ENCODE data around the gene COMMD1.

DNA sequence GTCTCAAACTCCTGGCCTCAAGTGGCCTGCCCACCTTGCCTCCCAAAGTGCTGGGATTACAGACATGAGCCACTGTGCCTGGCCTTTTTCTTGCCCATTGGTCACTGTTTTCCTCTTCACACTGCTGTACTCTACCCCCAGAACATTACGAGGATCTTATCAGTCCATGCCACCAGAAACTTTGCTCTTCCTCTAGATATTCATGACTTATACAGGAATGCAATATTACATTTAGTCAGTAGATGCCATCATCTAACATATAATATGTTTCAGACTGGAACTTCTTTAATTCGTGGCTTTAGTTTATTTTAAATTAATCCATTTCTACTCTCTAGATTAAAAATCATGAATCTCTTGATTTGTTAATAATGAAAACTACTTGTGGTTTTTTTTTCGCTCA is 135.5 kb downstream of the COMMD1 start:
- TF ChIP-seq, protein P1, sequence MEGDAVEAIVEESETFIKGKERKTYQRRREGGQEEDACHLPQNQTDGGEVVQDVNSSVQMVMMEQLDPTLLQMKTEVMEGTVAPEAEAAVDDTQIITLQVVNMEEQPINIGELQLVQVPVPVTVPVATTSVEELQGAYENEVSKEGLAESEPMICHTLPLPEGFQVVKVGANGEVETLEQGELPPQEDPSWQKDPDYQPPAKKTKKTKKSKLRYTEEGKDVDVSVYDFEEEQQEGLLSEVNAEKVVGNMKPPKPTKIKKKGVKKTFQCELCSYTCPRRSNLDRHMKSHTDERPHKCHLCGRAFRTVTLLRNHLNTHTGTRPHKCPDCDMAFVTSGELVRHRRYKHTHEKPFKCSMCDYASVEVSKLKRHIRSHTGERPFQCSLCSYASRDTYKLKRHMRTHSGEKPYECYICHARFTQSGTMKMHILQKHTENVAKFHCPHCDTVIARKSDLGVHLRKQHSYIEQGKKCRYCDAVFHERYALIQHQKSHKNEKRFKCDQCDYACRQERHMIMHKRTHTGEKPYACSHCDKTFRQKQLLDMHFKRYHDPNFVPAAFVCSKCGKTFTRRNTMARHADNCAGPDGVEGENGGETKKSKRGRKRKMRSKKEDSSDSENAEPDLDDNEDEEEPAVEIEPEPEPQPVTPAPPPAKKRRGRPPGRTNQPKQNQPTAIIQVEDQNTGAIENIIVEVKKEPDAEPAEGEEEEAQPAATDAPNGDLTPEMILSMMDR (optimal IDR thresholded peaks at IDR 0.05 in 1 of 3, IDR thresholded peaks at IDR 0.05 in 1 of 3, conservative IDR thresholded peaks at IDR 0.05 in 1 of 3; ENCODE audit: extremely low read depth in 1 of 3, insufficient read depth in 2 of 3, low read length in 3 of 3) = no peak
- no peak for TF ChIP-seq EZH2 (IDR thresholded peaks at IDR 0.05; ENCODE audit: low read length)
